ENCODE measurements around the gene DSP.

DSP gene

GRCh38 chr6:7561153-7561964 lies 19.9 kb downstream of the DSP start:
- DNase-seq (ENCODE audit: low read depth in 2 of 2) = no peak

GRCh38 chr6:7562769-7563168 lies 21.3 kb downstream of the DSP start:
- no peak for DNase-seq (ENCODE audit: low read depth in 2 of 2)

GRCh38 chr6:7566107-7566506 lies 24.6 kb downstream of the DSP start:
- no peak for DNase-seq (ENCODE audit: low read depth in 2 of 2)

- no peak for DNase-seq (ENCODE audit: low read depth in 2 of 2)
Measured at GRCh38 chr6:7566617-7567173, 25.2 kb downstream of the DSP start.

- DNase-seq (ENCODE audit: low read depth in 2 of 2) = no peak
Measured at GRCh38 chr6:7568021-7568420, 26.6 kb downstream of the DSP start.

DNA sequence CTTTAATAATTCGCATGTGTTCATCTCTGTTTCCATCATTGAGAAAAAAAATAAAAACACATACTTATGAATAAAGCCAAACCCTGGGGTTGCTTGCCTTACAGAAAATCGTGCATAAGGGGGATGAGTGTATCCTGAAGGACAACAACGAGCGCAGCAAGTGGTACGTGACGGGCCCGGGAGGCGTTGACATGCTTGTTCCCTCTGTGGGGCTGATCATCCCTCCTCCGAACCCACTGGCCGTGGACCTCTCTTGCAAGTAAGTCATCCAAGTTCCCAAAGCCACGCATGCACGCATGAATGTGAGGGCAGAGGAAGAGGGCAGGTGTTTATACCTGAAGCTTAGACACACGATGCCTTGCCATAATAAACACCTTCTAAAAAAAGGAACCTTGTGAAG lies 27.6 kb downstream of the DSP start:
- no peak for DNase-seq (ENCODE audit: low read depth in 2 of 2)

DNA sequence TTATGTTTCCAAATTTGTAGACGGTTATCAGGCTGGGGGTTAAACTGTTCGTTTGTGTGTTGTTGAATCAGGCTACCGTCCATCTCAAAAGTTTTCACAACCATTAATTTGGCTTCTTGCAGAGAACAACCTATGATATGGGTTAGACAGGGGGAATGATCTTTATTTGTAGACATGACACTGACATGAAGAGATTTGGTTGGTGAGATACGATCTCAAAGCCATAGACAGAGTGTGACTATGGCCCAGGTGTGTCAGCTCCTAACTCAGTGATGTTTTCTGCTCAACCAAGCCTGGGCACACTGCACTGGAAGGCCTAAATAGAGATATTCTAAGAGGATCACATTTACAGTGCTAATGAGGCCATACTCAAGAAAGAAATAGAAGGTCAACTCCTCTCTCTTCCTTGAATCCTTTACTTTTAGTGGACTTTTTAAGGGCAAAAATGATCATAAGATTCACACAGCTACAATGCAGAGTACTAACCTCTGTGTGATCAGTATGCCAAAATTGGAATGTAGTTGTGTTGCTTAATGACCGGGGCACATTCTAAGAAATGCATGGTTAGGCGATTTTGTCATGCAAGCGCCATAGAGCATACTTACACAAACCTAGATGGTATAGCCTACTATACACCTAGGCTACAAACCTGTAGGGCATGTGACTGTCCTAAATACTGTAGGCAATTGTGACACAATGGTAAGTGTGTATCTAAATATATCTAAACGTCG lies 30.9 kb downstream of the DSP start:
- no peak for DNase-seq (ENCODE audit: low read depth in 2 of 2)

DNA sequence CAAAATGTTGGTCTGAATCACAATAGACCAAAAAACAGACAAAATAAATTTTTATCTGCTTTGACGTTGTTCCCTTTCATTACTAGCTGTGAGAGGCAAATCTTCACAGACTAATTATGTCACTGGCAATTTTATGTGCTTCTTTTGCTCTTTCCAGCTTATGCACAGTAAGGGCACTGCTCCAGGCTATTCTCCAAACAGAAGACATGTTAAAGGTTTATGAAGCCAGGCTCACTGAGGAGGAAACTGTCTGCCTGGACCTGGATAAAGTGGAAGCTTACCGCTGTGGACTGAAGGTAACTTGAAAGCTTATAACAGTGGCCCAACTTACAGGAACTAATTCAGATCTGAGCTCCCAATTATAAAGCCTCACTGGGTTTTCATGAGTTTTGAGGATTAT lies 33.0 kb downstream of the DSP start:
- DNase-seq (ENCODE audit: low read depth in 2 of 2) = no peak

GRCh38 chr6:7578516-7578915 lies 37.0 kb downstream of the DSP start:
- no peak for DNase-seq (ENCODE audit: low read depth in 2 of 2)

GRCh38 chr6:7578931-7579330 lies 37.5 kb downstream of the DSP start:
- no peak for DNase-seq (ENCODE audit: low read depth in 2 of 2)

- no peak for DNase-seq (ENCODE audit: low read depth in 2 of 2)
Measured at GRCh38 chr6:7579851-7580250, 38.4 kb downstream of the DSP start.

GRCh38 chr6:7580537-7580926 lies 39.1 kb downstream of the DSP start:
- no peak for DNase-seq (ENCODE audit: low read depth in 2 of 2)

GRCh38 chr6:7580927-7581618 lies 39.6 kb downstream of the DSP start:
- DNase-seq (ENCODE audit: low read depth in 2 of 2) = no peak

- DNase-seq (ENCODE audit: low read depth in 2 of 2) = no peak
Measured at GRCh38 chr6:7585287-7585930, 43.9 kb downstream of the DSP start.

GRCh38 chr6:7587631-7588100 lies 46.2 kb downstream of the DSP start:
- no peak for DNase-seq (ENCODE audit: low read depth in 2 of 2)

DNA sequence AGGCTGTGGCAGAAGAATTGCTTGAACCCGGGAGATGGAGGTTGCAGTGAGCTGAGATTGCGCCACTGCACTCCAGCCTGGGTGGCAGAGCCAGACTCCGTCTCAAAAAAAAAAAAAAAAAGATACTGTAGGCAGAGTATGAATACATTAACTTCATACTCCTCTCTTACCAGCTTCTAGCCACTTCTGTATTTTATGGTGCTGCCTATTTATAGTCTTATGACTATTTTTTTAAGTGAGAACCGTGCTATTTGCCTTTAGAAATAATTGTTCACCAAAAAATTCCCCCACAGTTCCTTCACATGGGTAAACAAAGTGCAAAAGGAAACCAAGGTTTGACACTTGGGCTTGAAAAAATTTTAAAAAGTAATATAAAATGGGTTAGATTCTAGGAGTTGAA lies 47.0 kb downstream of the DSP start:
- DNase-seq (ENCODE audit: low read depth in 2 of 2) = no peak

DNA sequence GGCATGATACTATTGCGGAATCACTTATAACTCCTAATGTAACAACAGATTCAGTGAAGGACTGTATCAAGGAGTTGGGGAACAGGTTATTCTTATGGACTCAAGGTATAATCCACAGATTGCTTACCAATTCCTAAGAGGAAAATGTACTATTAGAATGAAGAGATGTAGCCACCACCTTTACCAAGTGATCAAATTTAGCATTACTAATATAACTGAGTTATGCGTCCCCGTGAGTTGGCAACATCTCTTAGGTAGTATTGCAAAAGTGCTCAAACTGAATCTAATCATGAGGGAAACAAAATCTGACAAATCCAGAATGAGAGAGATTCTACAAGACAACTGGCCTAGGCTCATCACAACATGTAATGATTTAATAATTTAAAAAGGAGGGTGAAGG lies 47.8 kb downstream of the DSP start:
- no peak for DNase-seq (ENCODE audit: low read depth in 2 of 2)

DNA sequence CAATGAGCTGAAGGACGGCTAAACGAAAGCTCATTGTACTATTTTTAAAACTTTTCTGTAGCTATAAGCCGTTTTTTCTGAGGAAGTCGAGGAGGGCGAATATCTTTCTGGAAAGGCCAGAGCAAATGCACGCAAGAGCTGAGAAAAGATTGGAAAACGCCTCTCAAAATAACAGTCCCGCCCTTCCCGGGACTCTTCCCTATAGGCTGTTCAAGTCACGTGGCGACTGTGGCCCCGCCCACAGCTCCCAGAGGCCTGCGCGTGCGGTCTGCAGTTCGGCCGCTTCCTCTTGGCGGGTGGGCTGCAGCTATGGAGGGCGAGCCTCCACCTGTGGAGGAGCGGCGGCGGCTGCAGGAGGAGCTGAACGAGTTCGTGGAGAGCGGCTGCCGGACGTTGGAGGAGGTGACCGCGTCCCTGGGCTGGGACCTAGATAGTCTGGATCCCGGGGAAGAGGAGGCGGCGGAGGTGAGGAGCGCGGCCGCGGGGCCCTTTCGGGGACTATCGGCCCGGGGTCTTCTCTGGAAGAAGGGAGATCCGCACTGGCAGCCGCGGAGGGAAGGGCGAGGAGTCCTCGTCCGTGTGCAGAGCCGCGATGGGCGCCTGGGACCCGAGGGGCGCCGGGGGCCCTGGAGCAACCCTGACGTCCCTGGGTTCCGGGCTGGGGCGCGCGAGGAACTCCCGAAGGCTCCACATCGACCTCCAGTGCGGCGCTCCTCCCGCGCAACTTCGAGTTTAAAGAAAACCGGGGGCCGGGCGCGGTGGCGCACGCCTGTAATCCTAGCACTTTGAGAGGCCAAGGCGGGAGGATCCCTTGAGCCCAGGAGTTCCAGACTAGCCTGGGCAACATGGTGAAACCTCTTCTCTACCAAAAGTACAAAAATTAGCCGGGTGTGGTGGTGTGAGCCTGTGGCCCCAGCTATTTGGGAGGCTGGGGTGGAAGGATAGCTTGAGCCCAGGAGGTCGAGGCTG lies 48.8 kb downstream of the DSP start, which contains the start of gene SNRNP48:
Gene SNRNP48, plus strand, starts transcription at position 250 of the 969 bp plus-strand sequence. Its CDS starts 60 bp downstream, at position 310.
- DNase-seq (ENCODE audit: low read depth in 2 of 2) = peak; percentile 72 to 75

DNA sequence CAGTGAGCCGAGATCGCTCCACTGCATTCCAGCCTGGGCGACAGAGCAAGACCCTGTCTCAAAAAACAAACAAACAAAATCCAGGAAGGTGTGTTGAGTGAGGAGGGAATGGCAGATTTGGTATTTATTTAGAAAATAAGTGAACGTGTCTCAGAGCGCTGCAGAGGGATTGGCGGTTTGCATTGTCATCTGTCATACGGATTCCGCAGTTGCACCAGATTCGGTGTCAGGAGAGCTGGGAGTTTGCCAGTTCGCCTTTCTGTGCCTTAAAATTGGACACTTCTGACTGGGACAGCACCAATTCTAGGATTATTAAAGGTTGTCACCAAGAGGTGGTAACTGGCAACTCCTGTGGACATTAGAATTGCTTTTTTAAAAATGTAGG lies 49.4 kb downstream of the DSP start:
- DNase-seq (ENCODE audit: low read depth in 2 of 2) = no peak

DNA sequence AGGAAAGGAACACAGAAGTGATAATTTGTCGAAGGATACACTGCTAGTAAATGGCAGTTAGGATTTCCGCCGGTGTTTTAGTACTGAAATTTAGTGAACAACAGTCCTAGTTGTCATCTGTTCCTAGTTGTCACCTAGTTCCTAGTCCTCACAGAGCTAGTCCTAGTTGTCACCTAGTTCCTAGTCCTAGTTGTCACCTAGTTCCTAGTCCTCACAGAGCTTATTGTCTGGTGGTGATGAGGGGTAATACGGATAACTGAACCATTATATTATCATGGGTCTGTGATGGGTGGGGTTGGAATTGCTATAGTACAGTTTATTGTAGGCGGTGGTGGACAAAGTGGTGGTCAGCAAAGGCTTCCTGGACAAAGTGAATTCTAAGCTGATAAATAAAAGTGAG lies 50.3 kb downstream of the DSP start:
- DNase-seq (ENCODE audit: low read depth in 2 of 2) = no peak
